Measurements from ENCODE around the gene KDM4C.
"Not testable (repeated sequence)": the region's sequence is repeated elsewhere in the genome, so short reads cannot be mapped to it uniquely, and the experiment has no call there.

KDM4C gene

DNA sequence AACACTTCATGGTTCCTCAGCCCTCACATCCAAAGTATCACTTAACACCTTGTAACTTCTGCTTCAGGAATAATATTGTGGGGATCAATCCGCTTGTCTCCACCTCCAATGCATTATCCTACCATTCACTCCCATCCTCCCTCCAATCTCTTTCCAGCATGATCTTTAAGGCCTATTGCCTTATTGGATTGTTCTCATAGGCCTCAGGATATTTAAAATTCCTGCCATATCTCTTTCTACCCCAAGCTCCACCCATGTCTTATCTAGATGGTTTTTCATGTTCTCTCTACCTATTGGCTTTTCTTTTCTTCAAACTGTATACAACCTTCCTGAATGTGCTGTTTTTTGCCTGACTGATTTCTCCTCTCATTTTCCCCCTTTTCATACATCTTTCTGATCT, 7.2 kb downstream of the KDM4C start:
- no peak for DNase-seq

- DNase-seq: no peak
Measured at GRCh38 chr9:6765396-6765795, 7.6 kb downstream of the KDM4C start.

GRCh38 chr9:6766606-6767005, 8.8 kb downstream of the KDM4C start:
- DNase-seq: no peak

DNA sequence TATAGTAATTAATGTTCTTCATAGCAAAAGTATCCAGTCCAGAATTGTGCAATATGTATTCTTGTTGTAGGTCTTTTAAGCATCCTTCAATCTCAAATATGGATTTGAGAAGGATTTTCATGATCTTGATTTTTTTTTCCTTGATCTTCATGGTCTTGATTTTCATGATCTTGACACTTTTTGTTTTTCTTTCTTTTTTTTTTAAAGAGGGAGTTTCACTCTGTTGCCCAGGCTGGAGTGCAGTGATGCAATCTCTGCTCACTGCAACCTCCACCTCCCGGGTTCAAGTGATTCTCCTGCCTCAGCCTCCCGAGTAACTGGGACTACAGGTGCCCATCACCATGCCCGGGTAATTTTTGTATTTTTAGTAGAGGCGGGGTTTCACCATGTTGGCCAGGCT, 10.8 kb downstream of the KDM4C start:
- DNase-seq: not testable (repeated sequence)

- DNase-seq: no peak
Measured at GRCh38 chr9:6771722-6772121, 13.9 kb downstream of the KDM4C start.

GRCh38 chr9:6777213-6777902, 19.6 kb downstream of the KDM4C start:
- no peak for DNase-seq

- DNase-seq: peak; percentile 90
Measured at GRCh38 chr9:6779417-6780241, 21.9 kb downstream of the KDM4C start.

DNA sequence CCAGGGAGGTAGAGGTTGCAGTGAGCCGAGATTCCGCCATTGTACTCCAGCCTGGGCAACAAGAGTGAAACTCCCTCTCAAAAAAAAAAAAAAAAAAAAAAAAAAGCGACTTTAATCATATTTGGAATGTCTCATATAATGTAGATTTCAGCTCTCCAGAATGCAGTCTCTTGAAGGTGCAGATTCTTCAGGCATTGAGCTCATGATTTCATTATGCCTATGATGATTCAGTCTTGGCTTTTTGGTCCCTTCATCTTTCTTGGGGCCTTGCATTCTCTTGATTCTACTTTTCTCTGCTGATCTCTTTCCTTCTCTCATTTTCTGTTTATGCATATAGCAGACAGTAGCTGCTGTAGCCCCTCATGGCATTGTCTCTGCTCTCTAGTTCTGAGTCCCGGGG, 22.9 kb downstream of the KDM4C start:
- peak; percentile 59 for DNase-seq

DNA sequence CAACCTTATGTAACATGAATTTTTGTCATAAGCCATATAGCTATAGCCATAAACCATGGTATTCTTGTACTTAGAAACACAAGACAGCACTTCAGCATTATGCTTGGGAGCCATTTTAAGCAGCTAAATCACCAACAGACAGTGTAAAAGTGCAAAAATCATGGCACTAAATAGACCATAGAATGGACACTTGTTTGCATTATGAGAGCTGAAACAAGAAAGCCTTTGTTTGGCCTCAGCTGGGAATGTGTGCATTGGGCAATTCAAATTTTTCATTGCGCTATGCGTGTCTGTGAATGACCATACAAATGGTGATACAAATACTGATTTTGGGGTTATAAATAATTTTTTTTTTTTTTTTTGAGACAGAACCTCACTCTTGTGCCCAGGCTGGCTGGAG, 23.7 kb downstream of the KDM4C start:
- DNase-seq: no peak

- no peak for DNase-seq
Measured at GRCh38 chr9:6782345-6782744, 24.6 kb downstream of the KDM4C start.

DNA sequence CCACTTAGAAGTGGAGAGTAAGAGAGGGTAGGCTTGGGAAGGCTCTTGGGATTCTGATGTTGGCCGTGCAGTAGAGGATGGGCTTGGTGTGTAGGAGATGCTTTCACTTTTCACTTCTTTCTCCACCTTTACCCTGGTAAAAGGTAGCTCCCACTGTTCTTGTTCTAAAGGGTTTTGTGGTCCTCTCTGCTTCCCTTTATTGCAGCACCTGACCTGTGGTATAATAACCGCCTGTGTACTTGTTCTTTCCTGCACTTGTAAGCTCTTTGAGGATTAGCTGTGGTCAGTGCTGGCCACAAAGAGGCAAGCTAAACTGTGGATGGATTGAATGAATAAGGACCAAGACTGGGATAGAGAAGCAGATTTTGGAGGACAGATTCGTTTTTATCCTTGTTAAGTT, 25.2 kb downstream of the KDM4C start:
- no peak for DNase-seq

DNA sequence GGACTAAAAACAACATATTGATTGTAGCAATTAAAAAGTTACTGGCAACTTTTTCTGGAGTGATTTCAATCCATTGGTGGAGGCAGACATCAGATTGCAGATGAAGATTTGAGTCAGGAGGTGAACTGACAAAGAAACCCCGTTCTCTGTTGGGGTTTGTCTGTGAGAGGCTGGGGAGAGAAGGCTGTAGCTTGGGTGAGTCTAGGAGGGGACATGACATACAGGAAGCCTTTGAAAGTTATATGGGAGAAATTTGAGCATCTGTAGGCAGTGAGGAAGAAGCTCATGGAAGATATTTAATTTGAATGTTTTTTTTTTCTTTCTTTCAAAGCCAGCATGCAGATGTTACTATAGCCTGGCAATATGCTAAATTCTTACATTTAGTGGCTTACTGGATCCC, 26.0 kb downstream of the KDM4C start:
- no peak for DNase-seq

- DNase-seq: no peak
Measured at GRCh38 chr9:6785682-6786081, 27.9 kb downstream of the KDM4C start.

- DNase-seq: no peak
Measured at GRCh38 chr9:6787793-6788161, 30.0 kb downstream of the KDM4C start.

DNA sequence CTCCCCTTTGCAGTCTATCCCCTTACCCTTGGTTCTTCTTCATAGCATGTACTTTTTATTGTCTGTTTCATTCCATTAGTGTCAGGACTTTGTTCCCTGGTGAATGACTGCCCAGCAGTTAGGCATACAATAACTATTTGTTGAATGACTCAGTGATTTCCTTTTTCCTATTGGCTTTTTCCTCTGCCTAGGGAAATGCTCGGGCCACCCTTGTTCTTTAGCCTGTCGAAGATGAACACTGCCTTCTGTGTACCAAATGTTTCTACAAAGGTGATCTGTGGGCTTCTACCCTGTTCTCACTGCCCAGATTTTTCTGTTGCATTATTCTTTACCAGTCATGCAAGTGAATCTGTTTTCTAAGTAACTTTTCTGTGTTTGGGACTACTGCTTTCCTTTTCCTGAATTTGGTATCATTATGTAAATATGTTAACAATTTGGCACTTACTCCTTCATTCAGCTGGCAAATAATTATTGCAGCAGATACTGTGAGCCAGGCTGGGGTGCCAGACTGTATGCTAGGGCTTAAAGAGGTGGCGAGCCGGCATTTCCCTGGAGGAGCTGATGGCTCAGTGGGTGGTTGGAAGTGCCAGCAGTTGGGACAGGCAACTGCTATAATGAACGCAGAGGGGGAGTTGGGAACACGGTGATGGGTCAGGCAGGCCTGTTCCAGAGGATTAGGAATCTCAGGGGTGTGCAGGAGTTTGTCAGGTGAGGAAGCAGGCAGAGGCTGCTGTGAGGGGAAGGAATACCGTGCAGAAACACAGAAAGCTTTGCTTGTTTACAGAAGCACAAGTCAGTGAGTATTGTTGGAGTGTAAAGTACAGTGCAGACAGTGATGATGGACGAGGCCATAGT, 30.6 kb downstream of the KDM4C start:
- peak; percentile 27 for DNase-seq

GRCh38 chr9:6789017-6789338, 31.2 kb downstream of the KDM4C start:
- not testable (repeated sequence) for DNase-seq

DNA sequence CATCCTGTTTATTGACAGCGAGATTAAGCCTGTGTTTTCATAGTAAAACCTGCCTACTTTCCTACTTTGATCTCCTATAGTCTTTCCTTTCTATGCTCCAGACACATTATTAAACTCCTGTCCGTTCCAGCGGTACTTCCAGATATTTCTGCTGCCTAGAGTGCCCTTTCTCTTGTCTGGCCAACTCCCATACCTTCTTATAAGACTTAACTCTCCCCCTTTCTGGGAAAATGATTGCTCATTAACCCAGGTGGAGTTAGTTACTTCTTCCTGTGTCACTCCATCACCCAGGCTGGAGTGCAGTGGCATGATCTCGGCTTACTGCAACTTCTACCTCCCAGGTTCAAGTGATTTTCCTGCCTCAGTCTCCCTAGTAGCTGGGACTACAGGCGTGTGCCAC, 33.1 kb downstream of the KDM4C start:
- no peak for DNase-seq

GRCh38 chr9:6793203-6793602, 35.4 kb downstream of the KDM4C start:
- no peak for DNase-seq

- DNase-seq: no peak
Measured at GRCh38 chr9:6794936-6795335, 37.2 kb downstream of the KDM4C start.

DNA sequence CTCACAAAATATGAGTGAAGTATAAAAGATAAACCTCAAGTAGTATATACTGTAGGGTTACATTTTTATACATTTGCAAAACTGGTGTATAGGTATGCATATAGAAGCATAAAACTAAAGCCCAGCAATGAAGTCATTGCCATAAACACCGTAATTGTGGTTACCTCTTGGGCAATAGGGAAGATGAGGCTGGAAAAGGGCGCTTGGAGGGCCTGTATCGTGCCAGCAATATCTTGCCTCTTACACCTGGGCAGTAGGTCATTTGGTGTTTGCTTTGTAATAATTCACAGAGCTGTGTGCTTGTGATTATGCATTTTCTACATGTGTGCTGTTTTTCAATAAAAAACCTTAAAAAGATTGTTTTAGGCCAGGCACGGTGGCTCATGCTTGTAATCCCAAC, 45.2 kb downstream of the KDM4C start:
- DNase-seq: no peak

DNA sequence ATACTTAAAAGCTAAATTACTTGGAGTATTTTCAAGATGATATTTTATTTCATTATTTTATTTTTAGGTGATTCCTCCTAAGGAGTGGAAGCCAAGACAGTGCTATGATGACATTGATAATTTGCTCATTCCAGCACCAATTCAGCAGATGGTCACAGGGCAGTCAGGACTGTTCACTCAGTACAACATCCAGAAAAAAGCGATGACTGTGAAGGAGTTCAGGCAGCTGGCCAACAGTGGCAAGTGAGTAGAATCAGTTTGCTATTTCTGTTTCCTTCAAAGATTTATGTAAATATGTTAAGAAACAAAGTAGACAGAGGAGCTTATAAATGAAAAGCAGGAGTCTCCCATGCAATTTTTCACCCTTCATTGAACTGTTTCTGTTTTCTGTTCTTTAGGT, 47.8 kb downstream of the KDM4C start:
- no peak for DNase-seq

GRCh38 chr9:6806318-6806717, 48.5 kb downstream of the KDM4C start:
- not testable (repeated sequence) for DNase-seq

GRCh38 chr9:6807669-6808068, 49.9 kb downstream of the KDM4C start:
- DNase-seq: not testable (repeated sequence)

- DNase-seq: no peak
Measured at GRCh38 chr9:6811436-6811835, 53.7 kb downstream of the KDM4C start.

Data from NCI-H226 (cell line).